Stomach (tissue), 4 donors: ENCODE measurements around the gene RECK.

Source experiments
- EP300 ChIP-seq: sonication (generic); formaldehyde crosslinking; IDR thresholded peaks from one replicate; pipeline ENCODE4 v1.6.1; 2017; ENCODE audit warnings: antibody characterized with exemption
- POLR2AphosphoS5 ChIP-seq, 3 donors: sonication (generic); formaldehyde crosslinking; IDR thresholded peaks; one replicate each; pipeline ENCODE4 v1.6.1; 2016; ENCODE audit warnings: antibody characterized with exemption in 3 of 3
- TF ChIP-seq, protein P1 (sequence below), 7 experiments: fragments of 450-650 bp in 4 of 7; fragments of 200-600 bp in 3 of 7; sonication (generic) in 3 of 7; IDR thresholded peaks; one replicate each; pipeline ENCODE4 v1.5.1; 2016 to 2019; ENCODE audit warnings: antibody characterized with exemption in 7 of 7, control low read depth in 2 of 7, mild to moderate bottlenecking in 1 of 7

DNA sequence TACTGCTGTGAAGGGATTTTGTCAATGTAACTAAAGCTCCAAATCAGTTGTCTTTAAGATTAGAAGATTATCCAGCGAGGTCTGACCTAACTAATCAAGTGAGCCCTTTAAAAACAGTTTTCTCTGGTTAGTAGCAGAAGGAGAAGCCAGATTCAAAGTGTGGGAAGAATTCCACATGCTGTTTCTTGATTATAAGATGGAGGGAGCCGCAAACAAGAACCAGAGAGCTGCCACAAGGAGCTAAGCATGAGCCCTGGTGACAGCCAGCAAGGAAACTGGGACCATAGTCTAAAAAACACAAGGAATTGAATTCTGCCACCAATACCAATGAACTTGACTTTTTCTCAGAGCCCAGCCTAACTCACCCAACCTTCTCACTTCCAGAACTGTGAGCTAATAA lies 41.8 kb upstream of the RECK start:
- TF ChIP-seq POLR2AphosphoS5 (IDR thresholded peaks at IDR 0.05) (no peak), EP300 (no peak)
- TF ChIP-seq, protein P1, sequence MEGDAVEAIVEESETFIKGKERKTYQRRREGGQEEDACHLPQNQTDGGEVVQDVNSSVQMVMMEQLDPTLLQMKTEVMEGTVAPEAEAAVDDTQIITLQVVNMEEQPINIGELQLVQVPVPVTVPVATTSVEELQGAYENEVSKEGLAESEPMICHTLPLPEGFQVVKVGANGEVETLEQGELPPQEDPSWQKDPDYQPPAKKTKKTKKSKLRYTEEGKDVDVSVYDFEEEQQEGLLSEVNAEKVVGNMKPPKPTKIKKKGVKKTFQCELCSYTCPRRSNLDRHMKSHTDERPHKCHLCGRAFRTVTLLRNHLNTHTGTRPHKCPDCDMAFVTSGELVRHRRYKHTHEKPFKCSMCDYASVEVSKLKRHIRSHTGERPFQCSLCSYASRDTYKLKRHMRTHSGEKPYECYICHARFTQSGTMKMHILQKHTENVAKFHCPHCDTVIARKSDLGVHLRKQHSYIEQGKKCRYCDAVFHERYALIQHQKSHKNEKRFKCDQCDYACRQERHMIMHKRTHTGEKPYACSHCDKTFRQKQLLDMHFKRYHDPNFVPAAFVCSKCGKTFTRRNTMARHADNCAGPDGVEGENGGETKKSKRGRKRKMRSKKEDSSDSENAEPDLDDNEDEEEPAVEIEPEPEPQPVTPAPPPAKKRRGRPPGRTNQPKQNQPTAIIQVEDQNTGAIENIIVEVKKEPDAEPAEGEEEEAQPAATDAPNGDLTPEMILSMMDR (IDR thresholded peaks at IDR 0.05) = no peak
